ENCODE data around the gene MYO1B. TPM values are rescaled to one million over a fixed set of nuclear protein-coding genes. Genes with fewer than 3 reads are reported as not detected.

MYO1B gene
- total RNA-seq, 1 experiment from 2014 or later: 43.2 TPM

- Histone ChIP-seq H3K56ac (ENCODE audit: insufficient read length, low read depth, low read length) (no peak overlapping the region), H4K5ac (ENCODE audit: insufficient read length, low read depth, low read length) (no peak overlapping the region), H3K79me1 (ENCODE audit: insufficient read depth, low read depth, low read length, poor library complexity, severe bottlenecking) (no peaks in the 10 kb centered on the region), H3K79me2 (ENCODE audit: insufficient read depth, low read length) (no peaks in the 10 kb centered on the region), H2BK12ac (ENCODE audit: insufficient read length, low read depth, low read length) (no peak overlapping the region), H3K23ac (ENCODE audit: insufficient read length, low read depth, low read length) (no peak overlapping the region), H2BK15ac (ENCODE audit: low read depth, low read length) (no peak overlapping the region), H2BK20ac (ENCODE audit: low read depth, low read length, poor library complexity, severe bottlenecking) (no peak overlapping the region), H3K18ac (ENCODE audit: insufficient read length, low read depth, low read length) (no peak overlapping the region), H3K4me2 (ENCODE audit: insufficient read depth, insufficient read length, low read length) (no peak overlapping the region), H2BK120ac (ENCODE audit: low read depth, low read length, poor library complexity, severe bottlenecking) (no peak overlapping the region), H4K91ac (ENCODE audit: insufficient read length, low read depth, low read length) (no peak overlapping the region), H3K23me2 (ENCODE audit: insufficient read length, low read depth, low read length, poor library complexity, severe bottlenecking) (no peaks in the 10 kb centered on the region), H3K4ac (ENCODE audit: low read depth, low read length) (no peak overlapping the region), H3K27ac (ENCODE audit: insufficient read length, low read depth, low read length) (no peak overlapping the region), H3K9ac (ENCODE audit: extremely low read depth, insufficient read length, low read length) (no peak overlapping the region), H2BK5ac (ENCODE audit: insufficient read length, low read length) (no peak overlapping the region), H3K4me1 (ENCODE audit: insufficient read depth, low read length) (no peaks in the 10 kb centered on the region), H3T11ph (ENCODE audit: low read length) (no peak overlapping the region), H4K8ac (replicated peaks; ENCODE audit: insufficient read length, low read depth, low read length) (no peak overlapping the region), H3K14ac (ENCODE audit: insufficient read depth, low read length) (no peak overlapping the region), H4K20me1 (ENCODE audit: control insufficient read depth, insufficient read depth, insufficient read length) (no peaks in the 10 kb centered on the region), H3K9me3 (ENCODE audit: control insufficient read depth, low read depth, low read length) (no peaks in the 10 kb centered on the region), H2AK5ac (ENCODE audit: insufficient read length, low read length) (no peak overlapping the region), H2AFZ (ENCODE audit: low read length) (no peak overlapping the region), H3K27me3 (ENCODE audit: insufficient read depth, low read length) (no peaks in the 10 kb centered on the region)
- TF ChIP-seq, protein P1, sequence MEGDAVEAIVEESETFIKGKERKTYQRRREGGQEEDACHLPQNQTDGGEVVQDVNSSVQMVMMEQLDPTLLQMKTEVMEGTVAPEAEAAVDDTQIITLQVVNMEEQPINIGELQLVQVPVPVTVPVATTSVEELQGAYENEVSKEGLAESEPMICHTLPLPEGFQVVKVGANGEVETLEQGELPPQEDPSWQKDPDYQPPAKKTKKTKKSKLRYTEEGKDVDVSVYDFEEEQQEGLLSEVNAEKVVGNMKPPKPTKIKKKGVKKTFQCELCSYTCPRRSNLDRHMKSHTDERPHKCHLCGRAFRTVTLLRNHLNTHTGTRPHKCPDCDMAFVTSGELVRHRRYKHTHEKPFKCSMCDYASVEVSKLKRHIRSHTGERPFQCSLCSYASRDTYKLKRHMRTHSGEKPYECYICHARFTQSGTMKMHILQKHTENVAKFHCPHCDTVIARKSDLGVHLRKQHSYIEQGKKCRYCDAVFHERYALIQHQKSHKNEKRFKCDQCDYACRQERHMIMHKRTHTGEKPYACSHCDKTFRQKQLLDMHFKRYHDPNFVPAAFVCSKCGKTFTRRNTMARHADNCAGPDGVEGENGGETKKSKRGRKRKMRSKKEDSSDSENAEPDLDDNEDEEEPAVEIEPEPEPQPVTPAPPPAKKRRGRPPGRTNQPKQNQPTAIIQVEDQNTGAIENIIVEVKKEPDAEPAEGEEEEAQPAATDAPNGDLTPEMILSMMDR (conservative IDR thresholded peaks at IDR 0.05): no peak
- DNase-seq: no peak
- no CpG with 5 or more reads among the region's 4 CpGs for WGBS (ENCODE audit: extremely low coverage, insufficient read length, low lambda C conversion rate)
- Mint-ChIP-seq H3K27me3 (ENCODE audit: low read depth) (no peaks in the 10 kb centered on the region), H3K36me3 (ENCODE audit: insufficient read depth in 1 of 3, low read depth in 3 of 3) (no peaks in the 10 kb centered on the region; a peak in 1 of 7 replicates), H3K4me1 (peaks cover 0 to 3% of the 10 kb centered on the region in 2 experiments; a peak in 2 of 4 replicates), H3K9me3 (no peaks in the 10 kb centered on the region), H3K27ac (no peak overlapping the region; a peak in 1 of 7 replicates), H3K4me3 (no peak overlapping the region)
Observed at GRCh38 chr2:191204433-191204832, 40.8 kb upstream of the MYO1B start.

Measured in H9 (cell line).